Uterus (tissue), 2 donors: ENCODE measurements around the gene PLPP4.

ENCODE experiments used
- CTCF ChIP-seq, 4 experiments: fragments of 200-600 bp in 2 of 4; fragments of 450-650 bp in 2 of 4; sonication (generic) in 2 of 4; IDR thresholded peaks; one replicate each; pipeline ENCODE4 v1.5.1; 2016 to 2019; ENCODE audit warnings: antibody characterized with exemption in 4 of 4, mild to moderate bottlenecking in 2 of 4, moderate library complexity in 1 of 4
- POLR2A ChIP-seq, 2 donors: fragments of 450-650 bp; IDR thresholded peaks; one replicate each; pipeline ENCODE4 v1.6.1; 2016; ENCODE audit warnings: antibody characterized with exemption in 2 of 2, mild to moderate bottlenecking in 1 of 2, moderate library complexity in 1 of 2

GRCh38 chr10:120485946-120486345, 28.9 kb downstream of the PLPP4 start:
- TF ChIP-seq CTCF (IDR thresholded peaks at IDR 0.05) (no peak), POLR2A (IDR thresholded peaks at IDR 0.05) (no peak)
